Kidney epithelial cell (primary cell): ENCODE results near the gene DPEP3. TPM values are rescaled to one million over a fixed set of nuclear protein-coding genes. Genes with fewer than 3 reads are reported as not detected.

ENCODE experiments used
- DNase-seq: peaks from one replicate; pipeline ENCODE4 v3.0.0-alpha.2; 2010; ENCODE audit warnings: low read depth
- H3K27me3 ChIP-seq: 2 replicates; pipeline ENCODE4 v1.6.0; 2011; ENCODE audit warnings: low read length; ENCODE audit not compliant: control insufficient read depth, insufficient read depth
- H3K36me3 ChIP-seq: 2 replicates; pipeline ENCODE4 v1.5.1; 2011; ENCODE audit warnings: low read length; ENCODE audit not compliant: control insufficient read depth, insufficient read depth
- H3K4me3 ChIP-seq: 2 replicates; pipeline ENCODE4 v1.5.1; 2011; ENCODE audit warnings: low read depth, mild to moderate bottlenecking, control low read depth, low read length
- CTCF ChIP-seq: IDR thresholded peaks from 2 replicates; pipeline ENCODE4 v1.5.1; 2011; ENCODE audit warnings: mild to moderate bottlenecking, moderate library complexity, low read length, control low read depth, inconsistent platforms; ENCODE audit not compliant: insufficient read depth, poor library complexity, severe bottlenecking
- total RNA-seq: library from RNA; depleted of rRNA; stranded (reverse); fragments of >200 nt; gene quantifications from 2 replicates; pipeline ENCODE4 v1.2.3, GENCODE V29; 2015

Gene DPEP3
- total RNA-seq, 1 donor from 2014 or later, result not detected

DNA sequence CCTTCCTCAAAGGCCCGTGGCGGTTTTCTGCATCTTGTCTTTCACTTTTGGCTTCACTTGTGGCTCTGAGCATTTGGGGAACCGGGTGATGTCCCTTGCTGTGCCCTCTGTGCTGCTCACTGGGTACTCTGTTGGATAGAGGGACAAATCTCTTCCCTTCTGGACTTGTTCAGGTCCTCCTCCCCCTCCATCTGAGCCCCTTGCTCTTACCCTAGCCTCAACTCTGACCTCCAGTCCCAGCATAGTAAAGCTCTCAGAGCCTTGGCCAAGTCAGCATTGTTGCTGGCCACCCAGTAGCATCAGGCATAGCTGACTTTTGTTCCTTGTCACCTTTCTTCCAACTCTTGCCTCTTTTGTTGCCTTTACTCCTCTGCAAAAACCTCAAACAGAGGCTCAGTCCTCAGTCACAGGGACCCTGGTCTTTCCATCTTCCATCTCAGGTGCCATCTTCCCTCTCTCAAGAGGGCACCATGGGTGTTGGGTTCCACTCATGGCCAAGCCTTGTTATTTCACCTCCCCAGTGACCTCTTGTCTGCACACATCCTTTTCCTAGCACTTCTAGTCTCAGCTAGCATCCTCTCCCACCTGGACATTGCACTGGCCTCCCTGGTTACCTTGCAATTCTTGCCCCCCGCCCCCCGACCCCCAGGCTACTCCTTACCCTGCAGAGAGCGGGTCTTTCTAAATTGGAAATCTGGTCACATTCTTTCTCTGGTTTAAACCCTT is 43.3 kb downstream of the DPEP3 start:
- H3K4me3 ChIP-seq, result peak overlapping the region; percentile 85
- TF ChIP-seq CTCF, result no peak
- DNase-seq, result no peak
- no peaks in the 10 kb centered on the region for H3K36me3 ChIP-seq
- H3K27me3 ChIP-seq, result no peaks in the 10 kb centered on the region

GRCh38 chr16:67936124-67936879 is 44.0 kb downstream of the DPEP3 start, which contains the start of gene PSMB10:
Gene PSMB10, minus strand, starts transcription at chr16:67936850. Its CDS starts 101 bp downstream, at chr16:67936749.
- Histone ChIP-seq H3K36me3 (no peaks in the 10 kb centered on the region), H3K4me3 (peak within 1 kb of the TSS; percentile 85), H3K27me3 (no peaks in the 10 kb centered on the region)
- no peak for DNase-seq
- TF ChIP-seq CTCF, result no peak

DNA sequence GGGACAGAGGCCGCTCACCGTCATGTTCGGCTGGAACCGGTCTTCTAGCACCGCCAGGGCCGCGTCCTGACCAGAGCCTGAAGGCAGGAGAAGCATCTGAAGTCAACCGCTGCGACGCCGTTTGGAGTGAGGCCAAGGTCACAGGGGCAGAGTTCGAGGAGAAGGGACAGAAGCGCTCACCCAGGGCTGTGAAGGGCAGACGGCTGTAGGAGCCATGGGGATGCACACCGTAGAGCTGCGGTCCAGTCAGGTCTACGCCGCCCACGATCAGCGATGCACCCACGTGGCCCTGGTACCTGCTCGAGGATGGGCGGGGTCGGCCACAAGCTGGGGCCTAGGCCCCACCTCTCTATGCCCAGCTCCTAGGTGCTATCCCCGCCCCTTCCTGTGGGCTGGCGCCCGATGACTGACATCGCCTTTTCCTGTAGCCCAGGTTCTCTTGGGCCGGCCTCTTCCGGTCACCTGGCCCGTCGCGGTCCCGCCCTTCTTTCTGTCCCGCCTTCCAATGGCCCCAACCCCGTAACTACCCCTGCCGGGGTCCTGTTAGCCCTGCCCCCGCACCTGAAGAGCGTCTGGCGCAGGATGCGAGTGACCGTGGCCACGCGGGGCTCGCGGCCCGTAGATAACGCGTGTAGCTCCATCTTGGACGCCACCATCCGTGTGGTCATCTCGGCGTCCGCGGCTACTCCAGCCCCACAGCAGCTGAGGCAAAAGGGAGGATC is 44.7 kb downstream of the DPEP3 start:
- H3K27me3 ChIP-seq, result no peaks in the 10 kb centered on the region
- no peak for TF ChIP-seq CTCF
- peak; percentile 85 for DNase-seq
- no peaks in the 10 kb centered on the region for H3K36me3 ChIP-seq
- H3K4me3 ChIP-seq, result peak overlapping the region; percentile 85

GRCh38 chr16:67935101-67935401 is 45.2 kb downstream of the DPEP3 start:
- peaks cover 2% of the 10 kb centered on the region for H3K36me3 ChIP-seq

DNA sequence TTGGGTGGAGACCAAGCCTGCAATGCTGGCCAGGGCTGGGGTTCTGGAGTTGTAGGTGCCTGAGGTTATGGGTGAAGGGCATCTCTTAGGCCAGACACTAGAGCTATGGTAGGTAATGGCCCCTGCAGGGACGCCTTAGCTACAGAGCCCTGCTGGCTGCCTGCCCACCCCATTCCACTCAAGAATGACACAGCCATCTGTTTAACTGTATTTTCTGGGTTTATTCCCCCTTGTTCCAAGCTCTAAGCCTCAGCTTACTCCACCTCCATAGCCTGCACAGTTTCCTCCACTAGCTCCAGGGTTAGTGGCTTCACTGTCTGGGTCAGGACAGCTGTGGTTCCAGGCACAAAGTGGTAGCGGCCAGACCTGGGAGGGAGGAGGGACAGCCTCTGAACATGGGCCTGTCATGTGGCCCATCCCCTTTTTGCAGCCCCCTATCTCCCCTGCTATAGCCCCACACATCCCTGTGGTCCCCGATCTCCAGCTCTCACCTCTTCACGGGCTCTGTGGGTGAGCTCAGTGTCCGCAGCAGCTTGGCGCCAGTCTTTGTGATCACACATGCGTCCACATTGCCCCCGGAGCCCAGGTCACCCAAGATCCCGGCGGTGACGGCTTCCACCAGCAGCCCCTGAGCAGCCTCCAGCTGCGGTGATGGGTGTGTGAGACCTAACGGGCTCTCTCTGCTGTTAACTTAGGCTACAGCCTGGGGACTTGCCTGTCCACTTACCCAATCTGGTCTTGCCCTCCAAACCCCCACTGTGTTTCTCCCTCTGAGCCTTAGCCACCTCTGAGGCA is 45.8 kb downstream of the DPEP3 start:
- no peak for DNase-seq
- H3K4me3 ChIP-seq, result peak overlapping the region; percentile 85
- TF ChIP-seq CTCF, result no peak
- peaks cover 2% of the 10 kb centered on the region for H3K36me3 ChIP-seq
- H3K27me3 ChIP-seq, result no peaks in the 10 kb centered on the region

More at GRCh38 chr16:67935101-67935401, 45.2 kb downstream of the DPEP3 start:
- Histone ChIP-seq H3K4me3 (peak overlapping the region; percentile 85), H3K27me3 (no peaks in the 10 kb centered on the region)
- no peak for DNase-seq
- TF ChIP-seq CTCF, result no peak
